T47D (cell line): ENCODE measurements around the gene SESN2.
A peak's percentile ranks its signal among the peaks of the same experiment; 100 is the strongest.

ENCODE experiments used
- DNase-seq, 2 experiments: peaks; one replicate each; pipeline versions ENCODE4 v3.0.0 to v3.0.0-alpha.2; 2011 to 2012; ENCODE audit warnings: low read depth in 1 of 2, low spot score in 1 of 2
- JUND ChIP-seq: IDR thresholded peaks from 2 replicates; pipeline ENCODE4 v1.6.1; 2012; ENCODE audit warnings: low read depth
- in situ Hi-C: cut with HindIII; loops from 2 replicates; pipeline ENCODE4 v1.10.0; 2016; ENCODE audit warnings: low sequenced_read_pairs, low pct_unique_long_range_greater_than_20kb

The SESN2 gene

DNA sequence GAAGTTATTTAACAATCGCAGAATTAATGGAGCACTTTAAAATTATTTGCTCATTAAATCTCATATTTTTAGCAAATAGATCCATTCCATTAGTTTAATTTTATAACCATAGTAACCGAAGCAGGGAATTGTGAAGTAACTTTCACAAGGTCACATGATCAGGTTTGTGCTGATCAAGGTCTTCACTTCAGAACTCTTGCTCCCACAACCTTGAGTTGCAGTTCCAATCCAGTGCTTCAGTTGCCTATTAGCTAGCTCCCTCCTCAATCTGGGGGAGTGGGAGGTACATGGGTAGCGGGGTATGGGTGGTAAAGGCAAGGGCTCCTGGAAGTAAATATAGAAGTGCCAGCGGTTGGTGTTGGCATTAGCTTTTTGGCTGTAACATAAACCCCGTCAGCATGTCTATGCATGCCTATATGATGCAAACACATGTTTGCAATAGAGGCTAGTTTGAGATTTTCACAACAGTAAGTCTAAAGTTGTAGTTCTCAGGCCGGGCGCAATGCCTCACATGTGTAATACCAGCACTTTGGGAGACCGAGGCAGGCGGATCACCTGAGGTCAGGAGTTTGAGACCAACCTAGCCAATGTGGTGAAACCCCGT is 17.6 kb upstream of the SESN2 start:
- no peak for DNase-seq
- in situ Hi-C loops = no loop called here
- TF ChIP-seq JUND = no peak

DNA sequence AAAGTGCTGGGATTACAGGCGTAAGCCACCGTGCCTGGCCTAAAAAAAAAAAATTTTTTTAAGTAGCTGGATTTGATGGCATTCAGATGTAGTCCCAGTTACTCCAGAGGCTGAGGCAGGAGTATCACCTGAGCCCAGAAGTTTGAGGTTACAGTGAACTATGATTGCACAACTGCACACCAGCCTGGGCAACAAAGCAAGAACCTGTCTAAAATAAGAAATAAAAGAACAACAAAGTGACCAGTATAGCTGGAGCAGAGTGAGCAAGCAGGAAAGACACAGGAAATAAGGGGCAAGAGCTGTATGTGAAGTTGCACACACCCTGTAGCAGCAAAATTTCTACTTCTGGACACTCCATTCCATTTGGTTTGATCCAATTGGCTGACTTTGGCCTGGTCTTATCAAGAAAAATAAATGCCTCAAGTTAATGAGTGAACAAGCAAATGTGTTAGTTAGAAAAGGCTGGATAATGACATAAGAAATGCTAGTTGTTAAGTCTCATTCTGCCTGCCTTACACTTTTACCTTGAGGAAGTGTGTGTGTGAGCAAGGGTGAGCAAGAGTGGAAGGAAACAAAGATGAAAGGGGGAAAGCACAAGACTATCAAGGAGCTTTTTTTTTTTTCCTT is 15.5 kb upstream of the SESN2 start:
- in situ Hi-C loops = no loop called here
- no peak for TF ChIP-seq JUND
- DNase-seq = no peak

DNA sequence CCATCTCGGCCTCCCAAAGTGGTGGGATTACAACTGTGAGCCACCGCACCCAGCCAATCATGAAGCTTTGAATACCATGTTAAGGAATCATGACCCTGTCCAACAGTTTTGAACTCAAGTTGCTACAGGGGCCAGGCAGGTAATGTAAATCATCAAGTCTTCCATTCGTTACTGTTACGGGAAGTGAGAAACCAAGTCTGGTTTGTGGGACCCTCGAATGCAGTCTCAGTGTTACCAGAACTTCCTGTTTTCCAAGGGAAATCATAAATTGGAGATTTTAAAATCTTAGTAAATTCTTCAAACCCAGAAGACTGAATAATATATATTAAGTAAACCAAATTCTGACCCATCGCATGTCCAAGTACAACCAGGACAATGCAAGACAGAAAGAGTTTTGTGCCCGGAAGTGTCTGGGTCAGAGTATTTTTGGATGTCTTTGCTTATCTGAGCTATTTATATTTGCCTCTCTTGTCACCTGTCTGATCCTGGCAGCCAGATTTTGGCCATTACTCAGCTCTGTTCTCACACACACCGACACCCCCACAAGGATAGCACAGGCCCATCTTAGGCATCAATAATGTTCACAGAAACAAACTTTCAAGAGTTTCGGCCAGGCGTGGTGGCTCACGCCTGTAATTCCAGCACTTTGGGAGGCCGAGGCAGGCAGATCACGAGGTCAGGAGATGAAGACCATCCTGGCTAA is 14.6 kb upstream of the SESN2 start:
- in situ Hi-C loops = no loop called here
- TF ChIP-seq JUND = no peak
- no peak for DNase-seq

DNA sequence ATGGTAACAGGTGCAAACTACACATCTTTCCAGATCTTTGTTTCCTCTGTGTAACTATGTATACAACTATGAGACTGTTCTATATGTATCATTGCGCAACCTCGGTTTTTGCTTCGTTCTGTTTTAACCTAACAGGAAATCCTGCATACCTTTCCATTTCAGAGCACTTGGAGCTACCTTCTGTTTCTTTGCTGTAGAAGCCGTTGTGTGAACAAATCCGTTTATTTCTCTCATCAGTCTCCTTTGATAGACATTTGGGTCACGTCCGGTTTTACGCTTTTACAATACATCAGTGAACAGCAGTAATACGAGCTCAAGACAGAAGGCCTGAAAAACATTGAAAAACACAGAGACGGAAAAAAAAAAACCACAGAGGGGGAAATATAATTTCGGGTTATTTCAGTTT is 12.9 kb upstream of the SESN2 start:
- DNase-seq = peak in 1 of 2 experiments; percentile 92
- TF ChIP-seq JUND = no peak; the same call in 1 of the 2 replicates
- in situ Hi-C loops = no loop called here

DNA sequence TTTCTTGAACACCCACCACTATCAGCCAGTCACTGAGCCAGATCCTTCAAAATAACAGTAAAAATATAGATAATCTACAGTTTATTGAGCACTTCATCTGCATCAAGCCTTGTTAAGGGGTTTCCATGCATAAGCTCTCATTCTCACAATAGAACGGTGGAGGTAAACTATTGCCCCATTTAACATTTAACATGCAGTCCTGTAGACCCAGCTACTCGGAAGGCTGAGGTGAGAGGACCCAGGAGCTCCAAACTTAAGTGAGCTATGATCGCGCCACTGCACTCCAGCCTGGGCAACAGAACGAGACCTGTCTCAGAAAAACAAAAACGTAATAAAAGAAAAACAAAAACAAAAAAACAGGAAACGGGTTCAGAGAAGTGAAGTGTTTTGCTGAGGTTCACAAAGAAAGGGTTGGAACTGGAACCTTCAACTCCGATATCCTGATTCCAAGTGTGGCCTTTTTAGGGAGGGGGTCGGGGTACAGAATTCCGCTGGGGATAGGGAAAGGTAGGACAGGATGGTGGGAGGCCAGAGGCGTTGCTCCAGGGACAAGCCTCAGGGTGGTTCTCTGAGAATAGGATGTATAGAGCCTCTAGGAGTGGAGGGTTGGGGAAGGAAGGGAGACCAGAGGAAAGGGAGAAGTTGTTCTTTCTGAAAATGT is 11.6 kb upstream of the SESN2 start:
- TF ChIP-seq JUND = no peak
- in situ Hi-C loops = no loop called here
- DNase-seq = no peak

DNA sequence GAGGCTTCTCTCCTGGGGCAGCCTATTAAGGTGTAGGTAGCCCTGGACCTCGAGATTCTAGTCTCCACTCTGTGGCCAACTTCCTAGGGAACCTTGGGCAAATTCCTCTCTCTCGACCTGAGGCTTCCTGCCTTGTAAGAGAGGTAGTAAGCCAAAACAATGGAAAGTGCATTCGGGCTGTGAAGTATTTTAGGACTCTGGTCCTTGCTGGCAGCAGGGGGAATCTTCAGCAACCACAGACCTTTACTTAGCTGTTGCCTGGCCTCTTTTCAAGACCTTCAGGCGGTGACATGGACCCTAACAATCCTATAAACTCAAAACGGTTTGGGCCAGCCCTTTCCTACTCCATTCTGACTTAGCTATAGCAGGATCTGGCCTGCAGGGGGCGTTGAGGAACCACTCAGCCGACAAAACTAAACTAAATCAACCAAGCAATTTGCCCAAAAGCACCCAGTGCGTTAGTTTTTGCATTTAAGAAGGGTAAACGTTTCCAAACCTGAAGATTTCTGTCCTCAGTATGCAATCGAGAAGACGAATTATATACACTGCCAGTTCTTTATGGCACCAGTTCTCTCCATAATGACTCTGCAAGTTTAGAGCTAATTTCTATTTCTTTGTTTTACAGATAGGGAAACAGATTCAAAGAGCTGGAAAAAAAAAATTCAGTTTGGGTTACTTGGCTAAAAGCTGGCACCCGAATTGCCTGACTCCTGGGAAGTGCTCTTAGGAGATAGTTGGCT is 10.9 kb upstream of the SESN2 start:
- in situ Hi-C loops = no loop called here
- peak in 1 of 2 experiments; percentile 75 for DNase-seq
- no peak for TF ChIP-seq JUND

DNA sequence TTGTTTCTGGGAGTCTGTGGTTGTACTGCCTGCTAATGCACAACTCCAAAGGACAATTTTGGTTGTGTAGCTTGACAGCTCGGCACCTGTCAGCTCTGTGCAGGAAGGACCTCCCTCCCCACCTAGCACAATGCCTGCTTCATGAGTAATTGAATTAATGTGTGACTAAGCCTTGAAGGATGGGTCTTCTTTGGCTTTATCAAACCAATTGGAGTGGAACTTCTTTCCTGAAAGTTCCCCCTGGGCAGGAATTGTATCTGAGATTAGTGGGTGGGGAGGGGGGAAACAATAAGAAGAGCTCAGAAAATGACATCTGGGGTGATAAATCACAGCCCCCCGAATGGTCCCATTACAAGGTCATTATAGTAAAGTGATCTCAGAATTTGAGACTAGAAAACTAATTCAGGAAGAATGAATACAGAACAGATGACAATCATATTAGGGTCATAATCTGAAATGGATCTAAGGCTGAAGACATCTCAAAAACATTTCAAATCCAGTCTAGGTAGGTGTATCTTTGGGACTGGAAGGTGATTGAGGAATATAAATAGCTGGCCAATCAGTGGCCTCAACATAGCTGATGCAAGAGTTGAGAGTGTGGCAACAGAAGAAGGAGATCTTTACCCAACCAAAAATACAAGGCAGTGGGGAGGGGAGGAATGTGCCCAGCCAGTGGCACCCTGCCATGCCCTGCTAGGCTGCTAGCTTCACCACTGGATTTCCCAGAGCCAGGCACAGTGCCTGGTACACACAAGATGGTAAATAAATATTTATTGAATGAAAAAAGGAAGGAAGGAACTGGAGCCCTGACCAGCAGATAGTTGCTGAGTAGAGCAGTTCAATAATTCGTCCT is 10.1 kb upstream of the SESN2 start:
- in situ Hi-C loops = no loop called here
- no peak for TF ChIP-seq JUND
- peak; percentile 26 to 91 for DNase-seq

DNA sequence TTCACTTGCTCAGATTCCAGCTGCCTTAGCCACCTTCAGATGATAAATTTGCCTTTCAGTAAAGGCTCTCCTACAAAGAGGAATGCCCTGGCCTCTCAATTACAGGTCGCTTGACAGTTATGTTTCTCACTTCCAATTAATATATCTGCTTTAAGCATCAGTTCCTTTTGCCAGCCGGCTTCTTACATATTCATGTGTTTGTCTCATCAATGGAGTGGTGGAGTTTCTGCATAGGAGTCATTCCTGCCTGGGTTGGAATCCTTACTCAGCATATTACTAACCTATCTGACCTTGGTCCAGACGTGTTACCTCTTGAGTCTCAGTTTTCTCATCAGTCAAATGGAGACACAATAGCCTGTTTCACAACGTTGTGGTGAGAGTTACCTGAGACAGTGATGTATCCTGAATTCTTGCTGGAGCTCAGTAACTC is 9.4 kb upstream of the SESN2 start:
- no peak for TF ChIP-seq JUND
- no peak for DNase-seq
- in situ Hi-C loops = no loop called here

DNA sequence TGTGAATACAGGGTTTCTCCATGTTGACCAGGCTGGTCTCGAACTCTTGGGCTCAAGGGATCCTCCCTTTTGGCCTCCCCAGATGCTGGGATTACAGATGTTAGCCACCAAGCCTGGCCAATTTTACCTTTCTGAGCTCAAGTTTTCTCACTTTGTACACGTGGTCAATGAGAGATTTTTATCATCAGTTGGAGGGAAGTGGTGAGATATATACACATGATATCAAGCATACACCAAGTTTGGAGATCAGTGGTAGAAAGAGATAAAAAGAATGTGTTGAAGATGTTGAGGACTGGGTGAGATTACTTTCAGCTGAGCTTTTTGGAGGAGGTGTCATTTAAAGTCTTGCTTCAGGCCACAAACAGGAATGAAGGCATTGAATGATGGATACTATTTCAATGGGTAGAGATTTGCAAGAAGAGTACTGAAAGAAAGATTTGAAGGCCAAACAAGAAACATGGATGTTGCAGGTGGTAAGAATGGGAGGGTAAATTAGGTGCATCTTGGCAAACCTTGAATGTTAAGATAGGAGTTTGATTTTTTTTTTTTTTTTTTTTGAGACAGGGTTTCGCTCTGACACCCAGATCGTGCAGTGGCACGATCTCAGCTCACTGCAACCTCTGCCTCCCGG is 3.0 kb upstream of the SESN2 start:
- TF ChIP-seq JUND = no peak
- in situ Hi-C loops = no loop called here
- no peak for DNase-seq

DNA sequence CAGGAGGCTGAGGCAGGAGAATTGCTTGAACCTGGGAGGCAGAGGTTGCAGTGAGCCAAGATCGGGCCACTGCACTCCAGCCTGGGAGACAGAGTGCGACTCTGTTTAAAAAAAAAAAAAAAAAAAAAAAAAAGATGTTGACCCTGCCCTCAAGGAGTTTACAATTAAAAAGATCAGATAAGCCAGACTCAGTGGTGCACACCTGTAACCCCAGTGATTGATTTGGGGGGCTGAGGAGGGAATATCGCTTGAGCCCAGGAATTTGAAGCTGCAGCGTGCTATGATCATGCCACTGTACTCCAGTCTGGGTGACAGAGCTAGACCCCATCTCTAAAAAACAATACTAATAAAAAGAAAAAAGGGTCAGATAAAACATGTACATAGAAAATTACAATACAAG is 1.6 kb upstream of the SESN2 start:
- in situ Hi-C loops = no loop called here
- no peak for TF ChIP-seq JUND
- DNase-seq = no peak

DNA sequence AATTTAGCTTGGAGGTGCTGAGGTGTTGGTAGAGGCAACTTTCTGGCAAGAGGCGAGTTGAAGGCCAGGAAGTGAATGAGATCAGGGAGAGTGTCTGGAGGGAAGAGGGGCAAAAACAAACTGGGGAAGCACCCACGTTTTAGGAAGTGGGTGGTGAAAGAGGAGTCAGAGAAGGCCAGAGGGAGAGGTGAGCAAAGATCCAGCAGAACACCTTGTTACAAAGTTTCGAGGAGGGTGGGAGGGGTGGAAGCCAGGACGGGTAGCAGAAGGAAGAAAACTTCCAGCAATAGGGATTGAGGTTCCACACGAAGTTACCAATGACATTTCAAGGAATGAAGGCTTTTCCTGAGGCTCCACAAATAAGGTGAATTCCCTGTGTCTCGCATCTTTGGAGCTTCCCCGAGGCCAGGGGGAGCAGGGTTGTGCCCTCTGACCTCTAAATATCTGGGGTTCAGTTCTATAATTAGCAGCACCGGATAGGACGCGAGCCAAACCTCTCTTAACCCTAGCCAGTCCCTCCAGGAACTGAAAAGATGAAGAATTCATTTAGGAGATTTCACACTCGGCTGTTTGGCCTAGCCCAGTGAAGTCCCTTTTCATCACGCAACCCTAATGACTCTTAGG is 578 bp upstream of the SESN2 start:
- no peak for DNase-seq
- TF ChIP-seq JUND = no peak
- in situ Hi-C loops = no loop called here
